ENCODE results near the gene CD40. TPM values are rescaled to one million over a fixed set of nuclear protein-coding genes. Genes with fewer than 3 reads are reported as not detected.

Gene CD40
- total RNA-seq, 1 donor from 2014 or later = 1.2 TPM

DNA sequence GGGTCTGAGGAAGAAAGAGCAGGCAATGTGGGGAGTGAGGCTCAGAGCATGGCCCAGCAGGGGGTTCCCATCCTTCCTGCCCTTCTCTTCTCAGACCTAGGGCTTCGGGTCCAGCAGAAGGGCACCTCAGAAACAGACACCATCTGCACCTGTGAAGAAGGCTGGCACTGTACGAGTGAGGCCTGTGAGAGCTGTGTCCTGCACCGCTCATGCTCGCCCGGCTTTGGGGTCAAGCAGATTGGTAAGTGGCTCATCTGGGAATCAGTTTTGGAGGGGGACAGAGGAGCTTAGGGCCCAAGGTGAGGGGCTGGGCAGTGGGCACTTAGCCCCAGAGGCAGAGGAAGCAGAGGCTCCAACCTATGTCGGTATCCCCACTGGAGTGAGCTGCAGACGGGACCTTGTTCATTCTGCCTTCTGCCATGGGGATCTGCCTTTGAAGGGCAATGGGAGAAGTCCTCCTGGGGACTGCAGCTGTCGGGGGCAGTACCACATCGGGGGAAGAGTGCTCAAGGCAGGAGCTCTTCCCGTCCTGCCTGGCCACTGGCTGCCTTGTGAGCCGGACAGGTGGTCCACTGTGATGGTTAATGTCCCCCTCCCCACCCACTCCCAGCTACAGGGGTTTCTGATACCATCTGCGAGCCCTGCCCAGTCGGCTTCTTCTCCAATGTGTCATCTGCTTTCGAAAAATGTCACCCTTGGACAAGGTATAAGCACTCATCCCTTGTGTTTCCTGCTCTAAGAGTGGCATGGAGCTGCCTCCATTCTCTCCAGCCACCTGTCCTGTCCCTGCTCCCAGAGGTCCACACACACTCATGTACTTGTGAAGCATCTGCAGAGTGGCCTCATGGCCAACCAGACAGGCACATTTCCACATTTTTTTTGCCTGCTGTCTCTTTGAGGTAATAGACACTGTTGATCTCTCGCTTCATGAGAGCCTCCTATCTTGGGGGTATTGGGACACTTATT is 4.7 kb downstream of the CD40 start:
- peaks cover 8% of the 10 kb centered on the region for H3K4me1 Mint-ChIP-seq (ENCODE audit: low read depth, unreplicated experiment)
- no peaks in the 10 kb centered on the region for H3K36me3 Mint-ChIP-seq (ENCODE audit: unreplicated experiment)
- peak; percentile 0 for DNase-seq
- H3K27me3 Mint-ChIP-seq (ENCODE audit: unreplicated experiment) = peaks cover 7% of the 10 kb centered on the region
- H3K4me3 Mint-ChIP-seq (ENCODE audit: unreplicated experiment) = no peak overlapping the region
- TF ChIP-seq, protein P1, sequence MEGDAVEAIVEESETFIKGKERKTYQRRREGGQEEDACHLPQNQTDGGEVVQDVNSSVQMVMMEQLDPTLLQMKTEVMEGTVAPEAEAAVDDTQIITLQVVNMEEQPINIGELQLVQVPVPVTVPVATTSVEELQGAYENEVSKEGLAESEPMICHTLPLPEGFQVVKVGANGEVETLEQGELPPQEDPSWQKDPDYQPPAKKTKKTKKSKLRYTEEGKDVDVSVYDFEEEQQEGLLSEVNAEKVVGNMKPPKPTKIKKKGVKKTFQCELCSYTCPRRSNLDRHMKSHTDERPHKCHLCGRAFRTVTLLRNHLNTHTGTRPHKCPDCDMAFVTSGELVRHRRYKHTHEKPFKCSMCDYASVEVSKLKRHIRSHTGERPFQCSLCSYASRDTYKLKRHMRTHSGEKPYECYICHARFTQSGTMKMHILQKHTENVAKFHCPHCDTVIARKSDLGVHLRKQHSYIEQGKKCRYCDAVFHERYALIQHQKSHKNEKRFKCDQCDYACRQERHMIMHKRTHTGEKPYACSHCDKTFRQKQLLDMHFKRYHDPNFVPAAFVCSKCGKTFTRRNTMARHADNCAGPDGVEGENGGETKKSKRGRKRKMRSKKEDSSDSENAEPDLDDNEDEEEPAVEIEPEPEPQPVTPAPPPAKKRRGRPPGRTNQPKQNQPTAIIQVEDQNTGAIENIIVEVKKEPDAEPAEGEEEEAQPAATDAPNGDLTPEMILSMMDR (IDR thresholded peaks at IDR 0.05; ENCODE audit: partially characterized antibody, unreplicated experiment) = no peak
- peaks cover 2% of the 10 kb centered on the region for H3K9me3 Mint-ChIP-seq (ENCODE audit: unreplicated experiment)
- no peak overlapping the region for H3K27ac Mint-ChIP-seq (ENCODE audit: unreplicated experiment)

DNA sequence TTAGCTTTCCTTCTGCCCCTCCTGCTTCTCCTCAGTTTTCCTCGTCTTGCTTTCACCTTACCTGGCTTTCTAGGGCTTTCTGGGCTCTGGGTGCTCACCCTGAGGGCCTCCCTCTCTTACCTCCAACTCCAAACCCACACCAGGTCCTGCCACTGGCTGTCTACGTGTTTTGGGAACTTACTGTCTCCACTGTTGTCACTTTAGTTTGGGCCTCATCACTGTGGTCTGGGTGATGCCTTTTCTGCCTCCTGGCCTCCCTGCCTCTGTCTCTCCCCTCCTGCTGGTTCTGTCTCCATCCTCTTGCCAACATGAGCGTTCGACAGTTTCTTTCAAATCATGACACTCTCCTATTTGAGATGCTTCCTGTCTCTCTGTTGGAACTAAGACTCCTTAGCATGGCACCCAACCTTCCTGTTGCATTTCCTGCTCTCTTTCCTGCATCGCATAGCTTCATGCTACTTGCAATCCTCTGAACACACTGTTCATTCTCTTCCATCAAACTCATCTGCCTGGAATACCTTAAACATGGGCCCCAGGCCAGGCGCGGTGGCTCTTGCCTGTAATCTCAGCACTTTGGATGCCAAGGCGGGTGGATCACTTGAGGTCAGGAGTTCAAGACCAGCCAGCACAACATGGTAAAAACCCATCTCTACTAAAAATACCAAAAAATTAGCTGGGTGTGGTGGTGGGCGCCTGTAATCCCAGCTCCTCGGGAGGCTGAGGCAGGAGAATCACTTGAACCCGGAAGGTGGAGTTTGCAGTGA is 5.5 kb downstream of the CD40 start:
- Mint-ChIP-seq H3K9me3 (ENCODE audit: unreplicated experiment) (peaks cover 2% of the 10 kb centered on the region), H3K4me1 (ENCODE audit: low read depth, unreplicated experiment) (peaks cover 13% of the 10 kb centered on the region), H3K27me3 (ENCODE audit: unreplicated experiment) (peaks cover 7% of the 10 kb centered on the region), H3K36me3 (ENCODE audit: unreplicated experiment) (no peaks in the 10 kb centered on the region), H3K4me3 (ENCODE audit: unreplicated experiment) (no peak overlapping the region), H3K27ac (ENCODE audit: unreplicated experiment) (no peak overlapping the region)
- TF ChIP-seq, protein P1 (IDR thresholded peaks at IDR 0.05; ENCODE audit: partially characterized antibody, unreplicated experiment) = no peak
- peak; percentile 5 for DNase-seq

DNA sequence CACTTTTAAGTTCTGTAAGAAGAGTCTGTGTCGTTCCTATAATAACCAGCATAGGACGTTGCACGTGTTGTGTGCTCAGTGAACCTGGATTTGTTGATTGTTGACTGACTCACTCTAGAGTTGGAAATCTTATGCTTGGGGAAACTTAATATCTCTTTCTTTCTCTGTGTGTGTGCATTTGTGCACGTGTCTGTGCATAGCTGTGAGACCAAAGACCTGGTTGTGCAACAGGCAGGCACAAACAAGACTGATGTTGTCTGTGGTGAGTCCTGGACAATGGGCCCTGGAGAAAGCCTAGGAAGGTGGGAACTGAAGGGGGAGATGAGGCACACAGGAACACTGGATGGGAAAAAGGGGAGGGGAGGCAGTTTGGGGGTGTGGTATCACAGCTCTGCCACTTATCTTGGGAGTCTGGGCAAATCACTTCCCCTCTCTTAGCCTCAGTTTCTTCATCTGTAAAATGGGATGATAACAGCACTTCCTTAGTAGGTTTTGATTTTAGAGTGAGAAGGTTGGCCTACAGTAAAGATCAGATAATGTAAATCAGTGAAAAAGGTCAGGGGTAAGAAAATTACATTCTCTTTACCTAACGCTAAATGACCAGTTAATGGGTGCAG is 8.4 kb downstream of the CD40 start:
- peaks cover 26% of the 10 kb centered on the region for H3K4me1 Mint-ChIP-seq (ENCODE audit: low read depth, unreplicated experiment)
- no peak overlapping the region for H3K4me3 Mint-ChIP-seq (ENCODE audit: unreplicated experiment)
- DNase-seq = peak; percentile 0
- peaks cover 7% of the 10 kb centered on the region for H3K27me3 Mint-ChIP-seq (ENCODE audit: unreplicated experiment)
- TF ChIP-seq, protein P1 (IDR thresholded peaks at IDR 0.05; ENCODE audit: partially characterized antibody, unreplicated experiment) = no peak
- no peak overlapping the region for H3K27ac Mint-ChIP-seq (ENCODE audit: unreplicated experiment)
- no peaks in the 10 kb centered on the region for H3K36me3 Mint-ChIP-seq (ENCODE audit: unreplicated experiment)
- H3K9me3 Mint-ChIP-seq (ENCODE audit: unreplicated experiment) = peaks cover 2% of the 10 kb centered on the region

DNA sequence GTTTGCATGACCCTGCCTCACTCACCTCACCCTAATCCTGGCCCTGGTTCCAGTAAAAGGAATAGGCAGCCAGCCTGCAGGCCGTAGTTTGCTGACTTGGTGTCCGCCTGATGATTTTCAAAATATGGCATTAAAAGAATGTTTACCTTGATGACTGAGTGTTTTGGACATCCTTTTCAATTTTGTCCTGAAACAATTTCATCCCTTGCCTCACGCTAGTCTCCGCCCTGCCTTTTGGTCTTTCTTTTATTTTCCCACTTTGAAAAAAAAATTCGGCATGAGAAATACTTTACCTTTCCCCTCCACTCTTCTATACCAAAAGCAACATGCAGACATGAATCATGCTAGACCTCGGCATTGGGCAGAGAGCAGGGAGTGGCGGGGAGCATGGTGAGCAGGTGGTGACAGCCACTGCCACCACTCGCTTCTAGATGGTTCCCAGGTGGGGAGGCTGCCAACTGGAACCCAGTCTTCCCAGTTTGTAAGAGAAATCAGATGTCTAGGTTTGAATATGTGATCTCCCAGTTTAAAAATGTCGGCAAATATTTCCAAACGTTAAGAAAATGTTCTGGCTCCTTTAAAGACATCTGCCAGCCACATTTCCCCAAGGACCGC is 9.4 kb downstream of the CD40 start:
- peaks cover 2% of the 10 kb centered on the region for H3K9me3 Mint-ChIP-seq (ENCODE audit: unreplicated experiment)
- TF ChIP-seq, protein P1 (IDR thresholded peaks at IDR 0.05; ENCODE audit: partially characterized antibody, unreplicated experiment) = no peak
- peak overlapping the region; percentile 38 for H3K27ac Mint-ChIP-seq (ENCODE audit: unreplicated experiment)
- peak overlapping the region; percentile 22 for H3K4me3 Mint-ChIP-seq (ENCODE audit: unreplicated experiment)
- peaks cover 12% of the 10 kb centered on the region for H3K27me3 Mint-ChIP-seq (ENCODE audit: unreplicated experiment)
- H3K36me3 Mint-ChIP-seq (ENCODE audit: unreplicated experiment) = no peaks in the 10 kb centered on the region
- peaks cover 28% of the 10 kb centered on the region for H3K4me1 Mint-ChIP-seq (ENCODE audit: low read depth, unreplicated experiment)
- peak; percentile 18 for DNase-seq

All from glutamatergic neuron (in vitro differentiated cells).